DND-41 (cell line): ENCODE measurements around the gene SRCIN1.

Experiments used
- EZH2 ChIP-seq: IDR thresholded peaks from 3 replicates; pipeline ENCODE4 v1.6.1; 2012; ENCODE audit warnings: borderline replicate concordance, low read depth, mild to moderate bottlenecking, moderate library complexity, low read length, inconsistent platforms; ENCODE audit not compliant: severe bottlenecking
- TF ChIP-seq, protein P1 (sequence below): IDR thresholded peaks from 2 replicates; pipeline ENCODE4 v1.5.1; 2012; ENCODE audit warnings: borderline replicate concordance, low read length, moderate library complexity, mild to moderate bottlenecking; ENCODE audit not compliant: poor library complexity, severe bottlenecking; ENCODE audit errors: extremely low read depth

DNA sequence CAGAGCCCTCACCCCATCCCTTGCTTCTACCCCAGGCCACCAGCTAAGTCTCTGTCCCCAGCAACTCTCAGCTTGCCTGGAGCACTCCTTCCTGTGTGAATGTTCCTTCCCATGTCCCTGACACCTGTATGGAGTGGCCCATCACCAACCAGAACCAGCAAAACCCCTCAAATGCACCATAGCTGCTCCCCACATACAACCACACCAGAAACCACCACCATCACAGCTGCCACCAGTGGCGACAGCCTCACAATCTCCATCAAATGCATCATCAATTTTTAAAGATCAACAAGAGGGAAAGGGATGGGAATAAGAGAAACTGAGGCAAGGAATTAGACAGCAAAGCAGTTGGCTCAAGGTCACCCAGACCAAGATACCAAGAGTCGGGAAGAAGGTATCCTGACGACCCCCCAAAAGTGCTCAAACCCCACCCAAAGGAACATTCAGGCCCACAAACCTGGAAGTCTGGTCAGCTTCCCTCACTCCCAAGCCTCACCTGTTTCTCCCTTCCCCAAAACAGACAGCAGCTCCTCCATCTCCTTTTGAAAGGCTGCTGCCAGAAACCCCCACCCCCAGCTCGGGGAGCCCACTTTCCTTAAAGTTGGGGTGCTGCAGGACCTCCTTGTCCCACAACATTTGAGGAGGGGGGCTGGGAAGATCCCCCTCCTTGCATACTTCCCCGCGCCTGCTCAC, 1.8 kb downstream of the SRCIN1 start:
- TF ChIP-seq, protein P1, sequence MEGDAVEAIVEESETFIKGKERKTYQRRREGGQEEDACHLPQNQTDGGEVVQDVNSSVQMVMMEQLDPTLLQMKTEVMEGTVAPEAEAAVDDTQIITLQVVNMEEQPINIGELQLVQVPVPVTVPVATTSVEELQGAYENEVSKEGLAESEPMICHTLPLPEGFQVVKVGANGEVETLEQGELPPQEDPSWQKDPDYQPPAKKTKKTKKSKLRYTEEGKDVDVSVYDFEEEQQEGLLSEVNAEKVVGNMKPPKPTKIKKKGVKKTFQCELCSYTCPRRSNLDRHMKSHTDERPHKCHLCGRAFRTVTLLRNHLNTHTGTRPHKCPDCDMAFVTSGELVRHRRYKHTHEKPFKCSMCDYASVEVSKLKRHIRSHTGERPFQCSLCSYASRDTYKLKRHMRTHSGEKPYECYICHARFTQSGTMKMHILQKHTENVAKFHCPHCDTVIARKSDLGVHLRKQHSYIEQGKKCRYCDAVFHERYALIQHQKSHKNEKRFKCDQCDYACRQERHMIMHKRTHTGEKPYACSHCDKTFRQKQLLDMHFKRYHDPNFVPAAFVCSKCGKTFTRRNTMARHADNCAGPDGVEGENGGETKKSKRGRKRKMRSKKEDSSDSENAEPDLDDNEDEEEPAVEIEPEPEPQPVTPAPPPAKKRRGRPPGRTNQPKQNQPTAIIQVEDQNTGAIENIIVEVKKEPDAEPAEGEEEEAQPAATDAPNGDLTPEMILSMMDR = no peak
- no peak for TF ChIP-seq EZH2
